Body of pancreas (tissue), 4 donors: ENCODE measurements around the gene RUNX2.

Experiments used
- POLR2A ChIP-seq, 3 donors: fragments of 450-650 bp; IDR thresholded peaks; one replicate each; pipeline ENCODE4 v1.6.1; 2016; ENCODE audit warnings: antibody characterized with exemption in 3 of 3, mild to moderate bottlenecking in 2 of 3
- TF ChIP-seq, protein P1 (sequence below), 7 experiments: fragments of 450-650 bp in 4 of 7; fragments of 200-600 bp in 3 of 7; sonication (generic) in 3 of 7; IDR thresholded peaks; one replicate each; pipeline ENCODE4 v1.5.1; 2016 to 2019; ENCODE audit warnings: antibody characterized with exemption in 7 of 7

DNA sequence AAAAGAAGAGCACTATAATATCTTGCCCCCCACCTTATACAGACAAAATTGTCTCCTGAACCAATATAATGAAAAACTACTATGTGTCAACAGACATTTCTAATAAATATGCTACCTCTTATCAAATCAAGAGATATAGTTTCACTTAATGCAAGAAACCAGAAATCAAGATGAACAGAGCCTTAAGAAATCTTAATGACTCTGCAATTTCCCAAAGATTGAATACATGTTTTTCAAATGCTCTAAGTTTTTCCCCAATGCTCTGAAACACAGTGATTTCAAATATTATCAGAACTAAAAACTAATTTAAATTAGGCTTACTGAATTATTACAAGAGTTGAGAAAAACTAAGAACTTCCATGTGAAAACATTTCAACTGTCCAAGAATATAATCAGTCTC is 36.3 kb downstream of the RUNX2 start:
- TF ChIP-seq, protein P1, sequence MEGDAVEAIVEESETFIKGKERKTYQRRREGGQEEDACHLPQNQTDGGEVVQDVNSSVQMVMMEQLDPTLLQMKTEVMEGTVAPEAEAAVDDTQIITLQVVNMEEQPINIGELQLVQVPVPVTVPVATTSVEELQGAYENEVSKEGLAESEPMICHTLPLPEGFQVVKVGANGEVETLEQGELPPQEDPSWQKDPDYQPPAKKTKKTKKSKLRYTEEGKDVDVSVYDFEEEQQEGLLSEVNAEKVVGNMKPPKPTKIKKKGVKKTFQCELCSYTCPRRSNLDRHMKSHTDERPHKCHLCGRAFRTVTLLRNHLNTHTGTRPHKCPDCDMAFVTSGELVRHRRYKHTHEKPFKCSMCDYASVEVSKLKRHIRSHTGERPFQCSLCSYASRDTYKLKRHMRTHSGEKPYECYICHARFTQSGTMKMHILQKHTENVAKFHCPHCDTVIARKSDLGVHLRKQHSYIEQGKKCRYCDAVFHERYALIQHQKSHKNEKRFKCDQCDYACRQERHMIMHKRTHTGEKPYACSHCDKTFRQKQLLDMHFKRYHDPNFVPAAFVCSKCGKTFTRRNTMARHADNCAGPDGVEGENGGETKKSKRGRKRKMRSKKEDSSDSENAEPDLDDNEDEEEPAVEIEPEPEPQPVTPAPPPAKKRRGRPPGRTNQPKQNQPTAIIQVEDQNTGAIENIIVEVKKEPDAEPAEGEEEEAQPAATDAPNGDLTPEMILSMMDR (IDR thresholded peaks at IDR 0.05): no peak
- no peak for TF ChIP-seq POLR2A (IDR thresholded peaks at IDR 0.05)
